BJ (cell line): Measurements from ENCODE around the gene TRAF7. TPM values are rescaled to one million over a fixed set of nuclear protein-coding genes. Genes with fewer than 3 reads are reported as not detected.

ENCODE experiments used
- CTCF ChIA-PET: fragments of 350-600 bp; formaldehyde crosslinking; extraction: SDS; loops from one replicate; lab custom pipeline; 2021; ENCODE audit warnings: antibody characterized with exemption, inconsistent platforms; lab: Yijun Ruan, JAX
- POLR2A ChIA-PET: fragments of 300-600 bp; sonication (Branson Sonifier 250); formaldehyde crosslinking; extraction: SDS; loops from one replicate; lab custom pipeline; 2021; ENCODE audit warnings: antibody characterized with exemption; lab: Charles Lee
- DNase-seq: peaks from one replicate; pipeline ENCODE4 v3.0.0-alpha.2; 2011; ENCODE audit warnings: low read depth
- H3K27me3 ChIP-seq: 2 replicates; pipeline ENCODE4 v1.6.0; 2011; ENCODE audit warnings: low read length; ENCODE audit not compliant: control insufficient read depth, insufficient read depth
- H3K36me3 ChIP-seq: 2 replicates; pipeline ENCODE4 v1.5.1; 2011; ENCODE audit warnings: low read length; ENCODE audit not compliant: control insufficient read depth, insufficient read depth
- H3K4me3 ChIP-seq: 2 replicates; pipeline ENCODE4 v1.5.1; 2011; ENCODE audit warnings: low read depth, mild to moderate bottlenecking, control low read depth, low read length
- polyA plus RNA-seq: library from polyadenylated mRNA; depleted of rRNA; stranded (reverse); fragments of >200 nt; gene quantifications from 2 replicates; pipeline ENCODE4 v1.2.3, GENCODE V29; 2011
- TF ChIP-seq, protein P1 (sequence below): IDR thresholded peaks from 2 replicates; pipeline ENCODE4 v1.5.1; 2011; ENCODE audit warnings: low read depth, mild to moderate bottlenecking, control low read depth, inconsistent platforms, low read length, moderate library complexity; ENCODE audit not compliant: insufficient read depth

TRAF7 gene
- polyA plus RNA-seq, 1 experiment = 68.1 TPM

DNA sequence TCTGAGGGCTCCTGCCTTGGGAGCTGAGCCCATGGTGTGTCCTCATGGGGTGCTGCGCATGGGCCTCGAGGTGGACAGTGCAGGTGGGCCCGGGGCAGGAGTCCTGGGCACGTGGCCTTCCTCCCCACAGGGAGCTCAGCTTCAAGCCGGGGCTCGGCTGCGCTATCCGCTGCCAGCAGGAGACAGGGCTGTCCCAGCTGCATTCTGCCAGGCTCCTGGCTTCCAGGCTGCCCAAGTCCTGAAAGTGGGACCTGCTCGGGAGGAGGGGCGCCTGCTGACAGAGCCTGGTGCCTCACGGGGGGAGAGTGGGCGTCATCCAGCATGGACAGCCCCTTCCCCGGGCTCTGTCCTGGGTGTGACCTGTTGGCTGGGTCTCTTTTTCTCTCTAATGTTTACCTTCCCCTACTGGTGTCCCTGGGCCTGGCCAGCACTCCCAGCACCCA is 7.1 kb downstream of the TRAF7 start:
- Histone ChIP-seq H3K36me3 (peaks cover 17% of the 10 kb centered on the region), H3K4me3 (no peak overlapping the region), H3K27me3 (no peaks in the 10 kb centered on the region)
- DNase-seq = no peak
- TF ChIP-seq, protein P1, sequence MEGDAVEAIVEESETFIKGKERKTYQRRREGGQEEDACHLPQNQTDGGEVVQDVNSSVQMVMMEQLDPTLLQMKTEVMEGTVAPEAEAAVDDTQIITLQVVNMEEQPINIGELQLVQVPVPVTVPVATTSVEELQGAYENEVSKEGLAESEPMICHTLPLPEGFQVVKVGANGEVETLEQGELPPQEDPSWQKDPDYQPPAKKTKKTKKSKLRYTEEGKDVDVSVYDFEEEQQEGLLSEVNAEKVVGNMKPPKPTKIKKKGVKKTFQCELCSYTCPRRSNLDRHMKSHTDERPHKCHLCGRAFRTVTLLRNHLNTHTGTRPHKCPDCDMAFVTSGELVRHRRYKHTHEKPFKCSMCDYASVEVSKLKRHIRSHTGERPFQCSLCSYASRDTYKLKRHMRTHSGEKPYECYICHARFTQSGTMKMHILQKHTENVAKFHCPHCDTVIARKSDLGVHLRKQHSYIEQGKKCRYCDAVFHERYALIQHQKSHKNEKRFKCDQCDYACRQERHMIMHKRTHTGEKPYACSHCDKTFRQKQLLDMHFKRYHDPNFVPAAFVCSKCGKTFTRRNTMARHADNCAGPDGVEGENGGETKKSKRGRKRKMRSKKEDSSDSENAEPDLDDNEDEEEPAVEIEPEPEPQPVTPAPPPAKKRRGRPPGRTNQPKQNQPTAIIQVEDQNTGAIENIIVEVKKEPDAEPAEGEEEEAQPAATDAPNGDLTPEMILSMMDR = no peak
- POLR2A ChIA-PET = no interaction called here
- CTCF ChIA-PET = no interaction called here

DNA sequence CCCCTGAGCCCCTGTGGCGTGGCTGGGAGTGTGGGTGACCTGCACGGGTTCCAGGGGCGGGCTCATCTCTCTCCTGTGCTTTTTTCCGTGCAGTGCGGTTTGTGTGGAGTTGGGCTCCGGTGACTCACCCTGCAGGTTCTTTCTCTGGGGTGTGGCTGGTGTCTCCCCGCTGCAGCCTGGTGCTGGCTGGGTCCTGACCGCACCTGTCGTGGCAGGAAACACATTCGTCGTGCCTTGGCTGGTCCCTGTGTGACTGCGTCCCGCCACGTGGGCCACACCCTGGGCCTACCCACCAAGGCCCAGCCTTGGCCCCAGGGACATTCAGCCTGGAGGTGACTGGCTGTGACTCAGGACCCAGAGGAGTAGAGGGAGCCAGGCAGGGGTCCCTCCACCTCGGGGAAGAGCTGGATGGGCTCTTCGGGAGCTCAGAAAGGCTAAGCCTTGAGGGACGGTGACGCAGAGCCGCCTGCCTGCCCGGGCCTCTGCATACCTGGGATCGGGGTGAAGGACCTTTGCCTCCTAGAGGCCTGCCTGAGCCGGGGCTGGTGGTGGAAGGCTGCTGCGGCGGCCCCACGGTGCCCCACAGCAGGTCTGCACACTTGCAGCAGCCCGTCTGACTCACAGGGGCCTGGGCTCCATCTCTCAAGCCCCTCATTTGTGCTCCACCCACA is 7.8 kb downstream of the TRAF7 start:
- TF ChIP-seq, protein P1 = no peak
- no peaks in the 10 kb centered on the region for H3K27me3 ChIP-seq
- no peak overlapping the region for H3K4me3 ChIP-seq
- peaks cover 17% of the 10 kb centered on the region for H3K36me3 ChIP-seq
- POLR2A ChIA-PET = no interaction called here
- CTCF ChIA-PET = no interaction called here
- DNase-seq = no peak

DNA sequence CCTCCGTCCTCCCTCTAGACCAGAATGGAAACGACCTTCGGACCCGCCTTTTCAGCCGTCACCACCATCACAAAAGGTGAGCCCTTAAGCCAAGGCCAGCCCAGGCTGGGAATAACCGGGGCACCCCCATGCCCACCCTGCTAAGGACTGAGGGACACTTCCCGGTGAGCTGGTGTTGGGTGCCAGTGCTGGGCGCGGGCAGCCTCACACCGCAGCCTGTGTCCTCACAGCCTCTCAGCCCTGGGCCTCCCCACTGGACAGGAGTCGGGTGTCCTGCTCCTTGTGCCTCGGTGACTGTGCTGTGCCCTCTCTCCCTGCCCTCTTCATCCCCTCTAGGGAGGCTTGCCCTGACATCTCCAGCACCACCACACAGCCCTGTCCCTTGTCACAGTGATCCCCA is 10.3 kb downstream of the TRAF7 start:
- TF ChIP-seq, protein P1 = no peak
- CTCF ChIA-PET = no interaction called here
- DNase-seq = no peak
- POLR2A ChIA-PET = no interaction called here
- H3K36me3 ChIP-seq = peaks cover 20% of the 10 kb centered on the region
- no peaks in the 10 kb centered on the region for H3K27me3 ChIP-seq
- no peak overlapping the region for H3K4me3 ChIP-seq

DNA sequence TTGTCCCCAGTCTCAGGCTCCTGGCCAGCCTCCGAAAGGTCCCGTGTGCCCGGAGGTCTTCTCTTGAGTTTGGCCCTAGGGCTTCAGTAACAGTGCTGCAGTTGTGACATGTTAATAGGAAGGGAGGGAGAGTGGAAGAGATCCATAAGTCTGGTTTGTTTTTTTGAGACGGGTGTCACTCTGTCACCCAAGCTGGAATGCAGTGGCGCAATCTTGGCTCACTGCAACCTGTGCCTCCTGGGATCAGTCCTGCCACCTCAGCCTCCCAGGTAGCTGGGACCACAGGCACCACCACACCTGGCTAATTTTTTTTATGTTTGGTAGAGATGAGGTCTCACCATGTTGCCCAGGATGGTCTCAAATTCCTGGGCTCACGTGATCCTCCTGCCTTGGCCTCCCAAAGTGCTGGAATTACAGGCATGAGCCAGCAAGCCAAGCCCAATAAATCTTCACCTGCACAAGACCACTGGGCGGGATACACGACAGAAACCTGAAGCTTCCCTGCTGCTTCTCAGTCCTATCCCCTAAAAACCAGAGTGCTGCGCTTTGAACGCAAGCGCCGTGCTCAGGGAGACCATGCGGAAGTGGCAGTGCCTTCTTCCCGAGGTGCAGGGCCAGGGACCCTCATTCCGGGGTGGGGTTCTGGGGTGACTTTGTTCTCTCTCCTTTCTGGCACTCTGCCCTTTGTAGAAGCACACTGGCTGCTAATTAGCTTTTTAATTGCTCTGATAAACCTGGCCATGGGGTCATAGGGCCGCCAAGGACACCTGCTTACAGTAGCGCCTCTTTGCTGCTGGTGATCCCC is 10.9 kb downstream of the TRAF7 start:
- POLR2A ChIA-PET = no interaction called here
- H3K4me3 ChIP-seq = no peak overlapping the region
- TF ChIP-seq, protein P1 = no peak
- DNase-seq = no peak
- no peaks in the 10 kb centered on the region for H3K27me3 ChIP-seq
- CTCF ChIA-PET = no interaction called here
- H3K36me3 ChIP-seq = peaks cover 23% of the 10 kb centered on the region

DNA sequence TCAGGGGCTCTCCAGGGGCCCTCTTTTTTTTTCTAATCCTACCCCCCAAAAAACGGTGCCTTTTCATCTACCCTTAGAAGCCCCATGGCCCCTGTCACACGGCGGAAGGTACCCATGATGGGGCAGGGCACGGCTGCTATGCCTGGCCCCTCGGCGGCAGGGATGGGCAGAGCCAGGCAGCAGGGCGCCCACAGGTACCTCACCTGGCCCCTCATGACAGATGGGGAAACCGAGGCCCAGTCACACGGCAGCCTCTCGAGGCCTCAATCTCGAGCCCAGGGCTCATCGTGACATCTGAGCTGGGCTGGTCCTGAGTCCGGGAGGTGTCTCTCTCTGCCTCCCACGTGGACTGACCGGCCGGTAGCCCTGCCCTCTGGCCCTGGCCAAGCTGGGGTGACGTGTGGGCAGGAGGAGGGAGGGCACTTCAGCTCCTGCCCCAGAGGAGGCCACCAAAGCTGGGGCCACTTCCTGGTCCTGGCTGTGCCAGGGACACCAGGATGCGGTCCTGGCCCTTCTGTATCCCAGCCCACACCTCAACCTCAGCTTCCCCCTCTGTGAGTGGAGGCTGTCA is 11.6 kb downstream of the TRAF7 start:
- POLR2A ChIA-PET = no interaction called here
- H3K4me3 ChIP-seq = no peak overlapping the region
- H3K27me3 ChIP-seq = no peaks in the 10 kb centered on the region
- TF ChIP-seq, protein P1 = no peak
- CTCF ChIA-PET = interaction anchor here (0.7 kb wide), 1 partner anchor 13 kb away, joined by 3 read pairs; no protein-coding TSS in a partner anchor
- no peak for DNase-seq
- peaks cover 27% of the 10 kb centered on the region for H3K36me3 ChIP-seq
